RPMI7951 (cell line): ENCODE data around the gene CD72. TPM values are rescaled to one million over a fixed set of nuclear protein-coding genes. Genes with fewer than 3 reads are reported as not detected.
"Not testable (repeated sequence)": the region's sequence is repeated elsewhere in the genome, so short reads cannot be mapped to it uniquely, and the experiment has no call there.

ENCODE experiments used
- DNase-seq: peaks from one replicate; pipeline ENCODE4 v3.0.0-alpha.2; 2012; ENCODE audit warnings: low read depth
- total RNA-seq: library from RNA; depleted of rRNA; stranded (reverse); fragments of >200 nt; shearing (Covaris generic); gene quantifications from 2 replicates; pipeline ENCODE4 v1.2.3, GENCODE V29; 2014

The CD72 gene
- total RNA-seq, 1 experiment from 2014 or later: 0.12 TPM

DNA sequence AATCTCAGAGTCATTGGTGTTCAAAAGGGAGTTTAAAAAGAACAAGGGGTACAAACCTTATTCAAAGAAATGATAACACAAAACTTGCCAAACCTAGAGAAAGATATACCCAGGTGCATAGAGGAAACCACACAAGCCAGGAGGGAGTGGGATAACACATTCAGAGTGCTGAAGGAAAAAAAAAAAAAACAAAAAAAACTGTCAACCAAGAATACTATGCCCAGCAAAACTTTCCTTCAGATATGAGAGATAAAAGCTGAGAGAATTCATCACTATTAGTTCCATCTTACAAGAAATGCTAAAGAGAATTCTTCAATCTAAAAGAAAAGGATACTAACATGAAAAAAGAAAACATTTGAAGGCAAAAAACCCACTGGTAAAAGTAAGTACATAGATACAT, 24.6 kb downstream of the CD72 start:
- DNase-seq: no peak

DNA sequence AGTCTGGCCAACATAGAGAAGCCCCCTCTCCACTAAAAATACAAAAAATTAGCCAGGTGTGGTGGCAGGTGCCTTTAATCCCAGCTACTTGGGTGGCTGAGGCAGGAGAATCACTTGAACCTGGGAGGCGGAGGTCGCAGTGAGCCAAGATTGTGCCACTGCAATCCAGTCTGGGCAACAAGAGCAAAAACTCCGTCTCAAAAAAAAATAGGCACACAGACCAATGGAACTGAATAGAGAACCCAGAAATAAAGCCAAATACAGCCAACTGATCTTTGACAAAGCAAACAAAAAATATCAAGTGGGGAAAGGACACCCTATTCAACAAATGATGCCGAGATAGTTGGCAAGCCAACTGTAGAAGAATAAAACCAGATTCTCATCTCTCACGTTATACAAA, 29.7 kb downstream of the CD72 start:
- not testable (repeated sequence) for DNase-seq

DNA sequence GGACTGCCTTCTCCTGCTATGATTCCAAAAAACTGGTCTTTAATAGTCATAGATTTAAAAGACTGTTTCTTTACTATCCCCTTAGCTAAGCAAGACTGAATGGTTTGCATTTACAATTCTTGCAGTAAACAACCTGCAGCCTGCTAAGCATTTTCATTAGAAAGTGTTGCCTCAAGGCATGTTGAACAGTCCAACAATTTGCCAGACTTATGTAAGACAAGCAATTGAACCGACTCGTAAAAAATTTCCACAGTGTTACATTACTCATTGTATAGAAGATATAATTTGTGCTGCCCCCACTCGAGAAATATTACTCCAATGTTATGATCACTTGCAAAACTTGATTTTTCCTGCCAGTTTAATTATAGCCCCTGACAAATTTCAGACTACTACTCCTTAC, 33.5 kb downstream of the CD72 start:
- not testable (repeated sequence) for DNase-seq

DNA sequence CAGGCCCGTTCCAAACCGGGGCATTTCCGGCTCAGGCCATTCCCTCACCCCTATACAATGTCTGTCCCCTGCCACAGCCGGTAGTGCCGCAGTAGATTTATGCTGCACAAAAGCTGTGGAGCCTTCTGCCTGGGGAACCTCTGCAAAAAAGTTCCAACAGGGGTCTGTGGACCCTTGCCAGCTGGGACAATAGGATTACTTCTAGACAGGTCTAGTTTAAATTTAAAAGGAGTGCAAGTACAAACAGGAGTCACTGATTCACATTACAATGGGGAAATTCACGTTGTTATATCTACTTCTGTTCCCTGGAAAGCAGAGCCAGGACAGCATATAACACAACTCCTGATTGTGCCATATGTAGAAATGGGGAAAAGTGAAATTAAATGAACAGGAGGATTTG, 34.7 kb downstream of the CD72 start:
- not testable (repeated sequence) for DNase-seq

DNA sequence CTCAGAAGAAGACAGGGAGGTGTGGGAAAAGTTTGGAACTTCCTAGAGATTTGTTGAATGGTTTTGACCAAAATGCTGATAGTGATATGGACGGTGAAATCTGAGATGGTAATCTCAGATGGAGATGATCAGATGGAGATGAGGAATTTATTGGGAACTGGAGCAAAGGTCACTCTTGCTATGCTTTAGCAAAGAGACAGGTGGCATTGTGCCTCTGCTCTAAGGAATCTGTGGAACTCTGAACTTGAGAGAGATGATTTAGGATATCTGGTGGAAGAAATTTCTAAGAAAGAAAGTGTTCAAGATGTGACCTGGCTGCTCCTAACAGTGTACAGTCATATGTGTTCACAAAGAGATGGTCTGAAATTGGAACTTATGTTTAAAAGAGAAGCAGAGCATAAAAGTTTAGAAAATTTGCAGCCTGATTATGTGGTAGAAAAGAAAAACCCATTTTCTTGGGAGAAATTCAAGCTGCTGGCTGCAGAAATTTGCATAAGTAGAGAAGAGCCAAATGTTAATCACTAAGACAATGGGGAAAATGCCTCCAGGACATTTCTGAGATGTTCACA, 38.5 kb downstream of the CD72 start:
- DNase-seq: not testable (repeated sequence)

DNA sequence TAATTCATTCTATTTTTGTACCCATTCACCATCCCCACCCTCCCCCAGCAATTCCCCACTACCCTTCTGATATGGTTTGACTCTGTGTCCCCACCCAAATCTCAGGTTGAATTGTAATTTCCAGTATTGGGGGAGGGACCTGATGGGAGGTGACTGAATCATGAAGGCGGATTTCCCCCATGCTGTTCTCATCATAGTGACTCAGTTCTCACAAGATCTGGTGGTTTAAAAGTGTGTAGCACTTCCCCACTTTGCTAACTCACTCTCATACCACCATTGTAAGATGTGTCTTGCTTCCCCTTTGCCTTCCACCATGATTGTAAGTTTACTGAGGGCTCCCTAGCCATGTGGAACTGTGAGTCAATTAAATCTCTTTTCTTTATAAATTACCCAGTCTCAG, 39.1 kb downstream of the CD72 start:
- no peak for DNase-seq

DNA sequence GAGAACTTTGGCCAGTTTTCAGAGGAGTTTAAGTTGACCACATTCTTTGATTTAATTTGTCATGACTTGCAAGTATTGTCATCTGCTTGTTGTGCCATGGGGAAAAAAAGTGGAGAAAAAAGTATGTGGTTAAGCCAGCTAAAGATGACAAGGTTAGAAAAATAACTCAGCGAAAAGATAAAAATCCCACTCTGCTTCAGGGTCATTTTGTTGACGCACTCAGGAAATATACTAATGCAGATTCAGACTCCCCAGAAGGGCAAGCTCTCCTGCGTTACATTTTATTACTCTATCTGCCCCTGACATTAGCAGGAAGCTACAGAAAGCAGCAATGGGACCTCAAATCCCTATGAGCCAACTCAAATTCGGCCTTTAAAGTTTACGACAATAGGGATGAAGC, 40.7 kb downstream of the CD72 start:
- no peak for DNase-seq

DNA sequence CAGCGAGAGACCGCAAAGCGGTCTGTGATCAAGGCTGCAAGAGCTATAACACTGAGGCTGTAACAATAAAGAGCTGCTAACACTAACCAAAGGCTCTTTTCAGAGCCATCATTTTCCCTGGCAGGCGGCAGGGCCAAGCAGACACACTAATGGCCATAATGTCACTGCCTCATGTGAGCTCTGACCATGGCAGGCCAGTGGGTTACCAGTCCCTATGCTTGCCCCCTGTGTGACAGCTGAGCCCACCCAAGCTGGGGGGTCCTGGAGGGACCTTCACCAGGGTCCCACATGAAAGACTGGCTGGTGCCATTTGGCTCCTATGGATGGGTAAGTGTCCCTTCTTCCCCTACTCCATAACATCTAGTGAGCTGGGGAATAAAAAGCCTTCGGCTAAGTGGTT, 42.7 kb downstream of the CD72 start:
- no peak for DNase-seq

DNA sequence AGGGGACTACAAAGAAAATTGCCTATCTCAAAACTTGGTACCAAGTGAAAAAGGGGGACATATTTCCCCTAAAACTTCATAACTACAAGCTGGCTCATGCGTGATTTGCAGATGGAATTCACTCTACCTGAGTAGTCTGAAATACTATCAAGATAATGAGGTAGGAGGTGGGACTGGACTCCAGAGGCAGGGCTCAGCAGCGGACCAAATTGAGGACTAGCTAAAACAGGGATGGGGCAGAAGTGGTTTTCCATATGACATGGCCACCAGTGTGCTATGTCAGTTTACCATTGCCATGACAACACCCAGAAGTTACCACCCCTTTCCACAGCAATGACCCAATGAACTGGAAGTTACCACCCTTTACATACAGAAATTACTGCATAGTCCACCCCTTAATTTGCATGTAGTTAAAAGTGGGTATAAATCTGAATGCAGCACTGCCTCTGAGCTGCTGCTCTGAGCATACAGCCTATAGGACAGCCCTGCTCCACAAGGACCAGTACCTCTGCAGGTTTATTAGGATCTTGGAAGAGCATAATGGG, 43.6 kb downstream of the CD72 start:
- DNase-seq: no peak

DNA sequence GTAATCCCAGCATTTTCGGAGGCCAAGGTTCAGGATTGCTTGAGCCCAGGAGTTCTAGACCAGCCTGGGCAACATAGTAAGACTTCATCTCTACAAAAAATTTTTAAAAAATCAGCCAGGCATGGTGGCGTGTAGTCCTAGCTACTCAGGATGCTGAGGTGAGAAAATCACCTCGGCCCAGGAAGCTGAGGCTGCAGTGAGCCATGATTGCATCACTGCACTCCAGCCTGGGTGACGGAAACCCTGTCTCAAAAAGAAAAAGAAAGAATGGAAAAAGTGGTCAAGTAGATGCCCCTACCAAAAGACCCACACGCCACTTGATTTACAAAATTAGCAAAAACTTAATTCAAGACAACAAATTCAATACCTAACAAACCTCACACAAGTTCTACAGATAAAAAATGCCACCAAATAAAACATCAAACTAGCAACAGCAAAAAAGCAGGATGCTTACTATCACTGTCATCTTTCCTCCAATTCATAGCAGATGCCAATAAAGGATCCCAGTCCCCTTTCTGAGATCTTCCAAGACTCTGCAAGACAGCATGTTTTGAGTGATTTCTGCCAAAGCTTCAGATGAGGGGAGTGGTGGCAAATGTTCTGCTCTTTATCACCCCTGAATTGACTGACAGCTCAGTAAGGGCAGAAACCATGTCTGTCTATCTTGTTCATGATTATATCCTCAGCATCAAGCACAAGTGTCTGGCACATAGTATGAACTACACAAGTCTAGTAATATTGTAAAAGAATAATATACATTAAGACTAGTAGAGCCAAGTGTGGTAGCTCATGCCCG, 47.3 kb downstream of the CD72 start:
- DNase-seq: no peak

DNA sequence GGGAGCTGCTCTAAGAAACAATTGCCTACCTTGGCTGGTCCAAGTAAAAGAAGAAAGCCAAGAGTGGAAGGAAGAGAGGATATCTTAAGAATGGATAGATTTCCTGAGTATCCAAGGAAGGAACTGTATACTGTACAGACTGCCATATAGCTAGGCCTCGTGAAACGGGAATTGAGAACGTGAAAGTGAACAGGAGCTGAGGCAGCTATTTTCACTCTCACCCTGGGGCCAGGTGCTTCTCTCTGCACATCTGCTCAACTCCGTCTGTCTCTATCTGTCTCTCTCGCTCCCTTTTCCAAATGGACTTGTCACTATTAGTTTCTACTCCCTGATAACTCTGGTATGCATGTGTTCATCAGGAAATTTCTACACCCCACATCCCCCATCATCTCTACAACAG, 49.0 kb downstream of the CD72 start:
- DNase-seq: no peak

DNA sequence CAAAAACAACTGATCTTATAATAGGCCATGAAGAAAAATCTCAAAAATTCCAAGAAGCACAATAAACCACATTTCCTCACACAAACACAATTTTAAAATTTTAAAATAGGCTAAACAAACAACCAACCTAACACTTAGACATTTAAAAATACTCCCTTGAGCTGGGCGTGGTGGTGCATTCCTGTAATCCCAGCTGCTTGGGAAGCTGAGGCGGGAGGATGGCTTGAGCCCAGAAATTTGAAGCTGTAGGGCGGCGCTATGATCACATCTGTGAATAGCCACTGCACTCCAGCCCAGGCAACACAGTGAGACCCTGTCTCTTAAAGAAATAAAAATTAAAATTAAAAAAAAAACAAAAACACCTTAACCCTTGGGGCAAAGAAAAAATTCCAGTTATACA, 50.0 kb downstream of the CD72 start:
- DNase-seq: no peak

DNA sequence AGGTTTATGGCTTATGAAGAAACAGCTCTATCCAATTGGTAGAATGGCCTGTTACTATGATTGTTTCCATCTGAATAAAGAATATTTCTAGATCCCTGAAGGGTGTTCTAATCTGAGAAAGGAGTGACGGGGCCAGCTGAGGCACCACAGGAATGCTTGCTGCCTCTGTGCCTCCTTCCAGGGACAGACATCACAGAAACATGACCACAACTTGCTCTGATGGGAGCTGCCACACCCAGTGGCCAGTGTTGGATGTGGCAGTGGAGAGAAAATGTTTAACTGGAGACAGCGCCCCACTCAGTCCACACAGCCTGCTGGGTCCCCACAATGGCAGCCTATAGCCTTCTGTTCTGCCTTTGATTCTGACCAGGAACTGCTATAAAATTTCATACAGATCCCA, 51.8 kb downstream of the CD72 start:
- peak; percentile 32 for DNase-seq

DNA sequence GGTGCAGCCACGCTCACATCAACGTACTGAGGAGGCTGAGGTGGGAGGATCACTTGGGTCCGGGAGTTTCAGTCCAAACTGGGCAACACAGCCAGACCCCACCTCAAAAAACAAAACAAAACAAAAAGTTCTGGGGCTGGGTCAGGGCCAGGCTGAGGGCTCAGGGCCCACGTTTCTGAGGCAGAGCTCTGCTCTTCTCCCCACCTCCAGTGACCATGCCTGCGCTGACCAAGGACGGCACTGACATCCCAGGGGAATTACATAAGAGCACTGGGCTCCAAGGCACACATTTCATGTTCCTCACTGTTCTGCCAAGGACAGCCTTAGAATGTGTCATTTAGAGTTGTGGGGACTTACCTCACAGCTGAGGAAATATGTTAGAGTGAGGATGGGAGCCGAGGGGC, 53.6 kb downstream of the CD72 start:
- DNase-seq: no peak

DNA sequence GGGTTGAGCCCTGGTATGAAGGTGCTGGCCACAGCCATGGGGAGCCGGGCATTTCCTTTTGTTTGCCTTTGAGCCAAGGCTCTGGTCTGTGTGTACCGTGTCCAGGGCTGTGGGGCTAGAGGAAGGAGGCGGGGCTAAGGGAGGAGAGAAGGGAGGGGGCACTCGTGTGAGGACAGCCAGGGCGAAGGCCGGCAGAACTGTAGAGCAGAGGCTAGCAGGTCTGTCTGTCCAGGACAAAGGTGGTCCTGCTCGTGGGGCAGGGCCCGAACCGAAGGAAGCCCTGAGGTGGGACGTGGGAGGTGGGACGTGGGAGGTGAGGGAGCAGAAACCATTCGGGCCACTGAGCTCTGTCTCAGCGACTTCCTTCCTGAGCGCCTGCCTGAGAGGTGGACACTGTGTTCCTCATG, 54.4 kb downstream of the CD72 start:
- no peak for DNase-seq

DNA sequence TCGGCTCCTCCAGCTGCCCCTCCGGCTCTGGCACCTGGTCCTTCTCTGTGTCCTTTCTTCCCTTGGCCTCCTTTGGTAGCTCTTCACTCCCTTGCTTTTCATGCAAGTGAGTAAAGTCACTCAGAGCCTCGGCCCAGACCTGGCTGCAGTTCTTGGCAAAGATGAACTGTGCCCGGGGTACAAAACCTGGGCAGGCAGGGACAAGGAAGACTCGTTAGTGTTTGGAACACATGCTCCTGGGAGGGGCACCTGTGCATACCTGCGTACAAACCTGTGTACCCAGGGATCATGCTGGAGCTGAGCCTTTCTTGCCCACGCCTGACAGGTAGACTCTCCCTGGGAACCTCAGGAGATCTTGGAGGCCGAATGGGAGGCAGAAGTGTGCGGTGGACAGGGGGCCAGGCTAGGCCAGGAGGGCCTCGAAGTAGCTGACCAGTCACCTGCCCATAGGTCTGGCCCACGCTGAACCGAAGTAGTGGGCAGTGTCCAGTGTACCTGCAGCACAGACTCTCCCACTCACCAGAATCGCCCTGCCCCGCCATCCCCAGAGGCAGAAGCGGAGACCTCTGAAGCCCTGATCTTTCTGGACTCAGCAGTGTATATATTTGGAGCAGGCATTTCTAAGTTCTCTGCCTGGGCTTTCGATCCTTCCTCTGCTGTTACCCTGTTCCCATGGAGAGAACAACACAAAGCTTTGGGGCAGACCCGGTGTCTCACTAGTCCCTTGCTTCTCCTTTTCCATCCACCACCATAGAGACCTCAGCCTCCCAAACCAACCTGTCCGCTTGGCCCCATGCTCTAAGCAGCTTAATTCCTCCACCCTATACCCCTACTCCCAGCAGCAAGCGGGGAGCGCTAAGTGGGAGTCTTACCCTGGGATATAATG, 55.1 kb downstream of the CD72 start:
- no peak for DNase-seq

DNA sequence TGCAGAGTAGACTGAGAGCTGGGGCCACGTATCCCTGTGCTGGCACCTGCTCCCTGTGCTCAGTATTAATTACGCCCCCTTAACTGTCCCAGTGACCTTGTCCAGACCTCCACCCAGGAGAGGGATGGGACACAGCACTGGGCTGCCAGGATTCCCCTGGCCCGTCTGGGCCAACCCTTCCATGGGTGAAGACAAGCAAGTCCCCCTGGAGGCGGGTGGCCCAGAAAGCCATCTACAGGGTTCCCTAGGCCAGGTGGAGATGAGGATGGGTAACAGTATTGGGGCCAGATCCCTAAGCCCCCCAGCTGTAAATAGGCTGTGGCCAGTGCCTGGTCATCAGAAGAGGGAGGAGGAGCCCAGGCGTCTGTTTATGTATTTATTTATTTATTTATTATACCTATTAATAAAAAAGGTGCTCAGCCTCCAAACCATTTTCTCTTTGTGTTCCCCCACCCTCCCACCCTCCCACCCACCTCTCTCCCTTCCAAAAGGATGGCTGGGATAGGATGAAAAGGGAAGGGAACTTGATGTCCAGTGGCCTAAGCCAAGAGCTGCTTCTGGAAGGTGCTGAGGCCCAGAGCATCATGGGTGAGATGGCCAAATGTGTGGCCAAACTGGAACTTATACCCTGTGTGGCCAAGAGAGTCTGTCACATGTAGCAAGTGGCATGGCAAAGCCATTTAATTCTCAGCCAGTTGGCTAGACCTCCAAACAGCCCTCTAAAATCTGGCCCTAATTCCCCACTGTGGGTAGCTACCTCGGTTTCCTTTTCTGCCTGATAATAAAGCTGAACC, 56.5 kb downstream of the CD72 start:
- no peak for DNase-seq

DNA sequence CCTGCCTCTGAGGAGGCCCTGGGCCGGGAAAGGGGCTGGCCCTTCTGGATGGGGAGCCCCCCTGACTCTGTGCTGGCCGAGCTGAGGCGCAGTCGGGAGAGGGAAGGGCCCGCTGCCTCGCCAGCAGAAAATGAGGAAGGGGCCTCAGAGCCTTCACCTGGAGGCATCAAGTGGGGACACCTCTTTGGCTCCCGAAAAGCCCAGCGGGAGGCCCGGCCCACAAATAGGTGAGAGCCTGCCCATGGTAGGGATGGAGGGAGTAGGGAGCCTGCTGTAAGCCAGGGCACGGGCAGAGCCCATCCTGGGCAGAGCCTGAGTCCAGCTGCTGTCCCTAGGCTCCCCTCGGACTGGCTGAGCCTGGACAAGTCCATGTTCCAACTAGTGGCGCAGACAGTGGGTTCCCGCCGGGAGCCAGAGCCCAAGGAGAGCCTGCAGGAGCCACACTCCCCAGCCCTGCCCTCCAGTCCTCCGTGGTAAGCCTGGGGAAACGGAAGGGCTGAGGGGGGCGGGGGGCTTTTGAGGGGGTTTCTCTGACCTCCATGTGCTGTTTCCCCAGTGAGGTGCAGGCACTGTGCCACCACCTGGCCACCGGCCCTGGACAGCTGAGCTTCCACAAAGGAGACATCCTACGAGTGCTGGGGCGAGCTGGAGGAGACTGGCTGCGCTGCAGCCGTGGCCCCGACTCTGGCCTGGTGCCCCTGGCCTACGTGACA, 57.4 kb downstream of the CD72 start:
- no peak for DNase-seq
